BJ (cell line): Measurements from ENCODE around the gene DBNL. TPM values are rescaled to one million over a fixed set of nuclear protein-coding genes. Genes with fewer than 3 reads are reported as not detected.

Experiments used
- CTCF ChIA-PET: fragments of 350-600 bp; formaldehyde crosslinking; extraction: SDS; loops from one replicate; lab custom pipeline; 2021; ENCODE audit warnings: antibody characterized with exemption, inconsistent platforms; lab: Yijun Ruan, JAX
- POLR2A ChIA-PET: fragments of 300-600 bp; sonication (Branson Sonifier 250); formaldehyde crosslinking; extraction: SDS; loops from one replicate; lab custom pipeline; 2021; ENCODE audit warnings: antibody characterized with exemption; lab: Charles Lee
- DNase-seq: peaks from one replicate; pipeline ENCODE4 v3.0.0-alpha.2; 2011; ENCODE audit warnings: low read depth
- H3K27me3 ChIP-seq: 2 replicates; pipeline ENCODE4 v1.6.0; 2011; ENCODE audit warnings: low read length; ENCODE audit not compliant: control insufficient read depth, insufficient read depth
- H3K36me3 ChIP-seq: 2 replicates; pipeline ENCODE4 v1.5.1; 2011; ENCODE audit warnings: low read length; ENCODE audit not compliant: control insufficient read depth, insufficient read depth
- H3K4me3 ChIP-seq: 2 replicates; pipeline ENCODE4 v1.5.1; 2011; ENCODE audit warnings: low read depth, mild to moderate bottlenecking, control low read depth, low read length
- polyA plus RNA-seq: library from polyadenylated mRNA; depleted of rRNA; stranded (reverse); fragments of >200 nt; gene quantifications from 2 replicates; pipeline ENCODE4 v1.2.3, GENCODE V29; 2011
- TF ChIP-seq, protein P1 (sequence below): IDR thresholded peaks from 2 replicates; pipeline ENCODE4 v1.5.1; 2011; ENCODE audit warnings: low read depth, mild to moderate bottlenecking, control low read depth, inconsistent platforms, low read length, moderate library complexity; ENCODE audit not compliant: insufficient read depth

Gene DBNL
- polyA plus RNA-seq, 1 experiment = 140 TPM

DNA sequence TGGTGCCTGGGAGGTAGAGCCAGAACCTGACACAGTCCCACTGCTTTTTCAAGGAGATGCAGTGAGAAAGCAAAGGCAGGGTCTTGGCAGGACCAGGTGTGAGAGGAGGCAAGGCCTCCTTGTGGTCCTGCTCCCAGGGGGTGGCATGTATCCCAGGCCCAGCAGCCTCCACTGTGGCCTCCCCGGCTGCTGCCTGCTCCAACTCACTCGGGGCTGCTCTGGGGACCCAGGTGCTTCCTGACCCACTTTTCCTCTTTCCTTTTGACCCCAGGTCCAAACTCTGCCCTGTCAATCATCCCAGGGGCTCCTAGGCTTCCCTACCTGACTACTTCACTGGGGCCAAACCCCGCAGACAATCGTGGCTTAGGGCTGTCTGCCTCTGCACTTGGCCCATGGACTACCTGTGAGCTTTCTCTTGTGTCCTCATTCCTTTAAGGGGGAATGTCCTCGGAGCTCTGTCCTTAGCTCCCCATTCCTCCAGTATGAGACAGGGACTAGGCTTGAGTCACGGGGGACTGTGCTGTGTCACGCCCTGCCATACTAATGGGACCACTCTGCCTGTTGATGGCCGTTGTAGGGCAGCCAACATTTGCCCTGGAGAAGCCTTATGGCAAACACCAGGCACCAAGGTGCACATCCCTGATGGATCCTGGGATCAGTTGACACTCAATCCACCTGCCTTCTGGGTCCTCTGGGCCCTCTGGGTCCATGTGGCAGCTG lies 58.5 kb downstream of the DBNL start:
- Histone ChIP-seq H3K4me3 (no peak overlapping the region), H3K36me3 (peaks cover 12% of the 10 kb centered on the region), H3K27me3 (no peaks in the 10 kb centered on the region)
- ChIA-PET CTCF (interaction anchor here (0.8 to 2.1 kb wide), 5 partner anchors 13 to 98 kb away, joined by 3 to 6 read pairs (median 3); partner anchors contain the start of gene YKT6), POLR2A (interaction anchor here (0.9 kb wide), 1 partner anchor 13 kb away, joined by 10 read pairs; no protein-coding TSS in a partner anchor)
- DNase-seq = no peak
- TF ChIP-seq, protein P1, sequence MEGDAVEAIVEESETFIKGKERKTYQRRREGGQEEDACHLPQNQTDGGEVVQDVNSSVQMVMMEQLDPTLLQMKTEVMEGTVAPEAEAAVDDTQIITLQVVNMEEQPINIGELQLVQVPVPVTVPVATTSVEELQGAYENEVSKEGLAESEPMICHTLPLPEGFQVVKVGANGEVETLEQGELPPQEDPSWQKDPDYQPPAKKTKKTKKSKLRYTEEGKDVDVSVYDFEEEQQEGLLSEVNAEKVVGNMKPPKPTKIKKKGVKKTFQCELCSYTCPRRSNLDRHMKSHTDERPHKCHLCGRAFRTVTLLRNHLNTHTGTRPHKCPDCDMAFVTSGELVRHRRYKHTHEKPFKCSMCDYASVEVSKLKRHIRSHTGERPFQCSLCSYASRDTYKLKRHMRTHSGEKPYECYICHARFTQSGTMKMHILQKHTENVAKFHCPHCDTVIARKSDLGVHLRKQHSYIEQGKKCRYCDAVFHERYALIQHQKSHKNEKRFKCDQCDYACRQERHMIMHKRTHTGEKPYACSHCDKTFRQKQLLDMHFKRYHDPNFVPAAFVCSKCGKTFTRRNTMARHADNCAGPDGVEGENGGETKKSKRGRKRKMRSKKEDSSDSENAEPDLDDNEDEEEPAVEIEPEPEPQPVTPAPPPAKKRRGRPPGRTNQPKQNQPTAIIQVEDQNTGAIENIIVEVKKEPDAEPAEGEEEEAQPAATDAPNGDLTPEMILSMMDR = no peak

DNA sequence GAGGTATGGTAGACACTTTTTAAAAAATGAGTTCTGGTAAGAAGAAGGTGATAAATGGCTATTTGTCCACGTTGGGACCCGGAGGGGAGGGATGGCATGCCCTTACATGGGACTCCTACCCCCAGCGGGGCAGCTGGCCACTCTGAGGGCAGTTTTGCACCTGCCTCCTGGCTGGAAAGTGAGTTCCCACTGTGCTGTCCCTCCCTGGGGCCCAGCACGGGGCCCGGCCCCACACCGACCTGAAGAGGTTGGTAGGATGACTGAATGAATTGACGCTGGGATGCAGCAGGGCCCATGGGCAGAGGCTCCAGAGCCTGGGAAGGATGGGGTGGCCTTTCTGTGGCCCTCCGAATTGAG lies 59.0 kb downstream of the DBNL start:
- ChIA-PET POLR2A (no interaction called here), CTCF (interaction anchor here (2.1 kb wide), 1 partner anchor 31 kb away, joined by 6 read pairs; no protein-coding TSS in a partner anchor)
- TF ChIP-seq, protein P1 = no peak
- DNase-seq = no peak
- H3K36me3 ChIP-seq = peaks cover 17% of the 10 kb centered on the region
- H3K27me3 ChIP-seq = no peaks in the 10 kb centered on the region
- H3K4me3 ChIP-seq = no peak overlapping the region

DNA sequence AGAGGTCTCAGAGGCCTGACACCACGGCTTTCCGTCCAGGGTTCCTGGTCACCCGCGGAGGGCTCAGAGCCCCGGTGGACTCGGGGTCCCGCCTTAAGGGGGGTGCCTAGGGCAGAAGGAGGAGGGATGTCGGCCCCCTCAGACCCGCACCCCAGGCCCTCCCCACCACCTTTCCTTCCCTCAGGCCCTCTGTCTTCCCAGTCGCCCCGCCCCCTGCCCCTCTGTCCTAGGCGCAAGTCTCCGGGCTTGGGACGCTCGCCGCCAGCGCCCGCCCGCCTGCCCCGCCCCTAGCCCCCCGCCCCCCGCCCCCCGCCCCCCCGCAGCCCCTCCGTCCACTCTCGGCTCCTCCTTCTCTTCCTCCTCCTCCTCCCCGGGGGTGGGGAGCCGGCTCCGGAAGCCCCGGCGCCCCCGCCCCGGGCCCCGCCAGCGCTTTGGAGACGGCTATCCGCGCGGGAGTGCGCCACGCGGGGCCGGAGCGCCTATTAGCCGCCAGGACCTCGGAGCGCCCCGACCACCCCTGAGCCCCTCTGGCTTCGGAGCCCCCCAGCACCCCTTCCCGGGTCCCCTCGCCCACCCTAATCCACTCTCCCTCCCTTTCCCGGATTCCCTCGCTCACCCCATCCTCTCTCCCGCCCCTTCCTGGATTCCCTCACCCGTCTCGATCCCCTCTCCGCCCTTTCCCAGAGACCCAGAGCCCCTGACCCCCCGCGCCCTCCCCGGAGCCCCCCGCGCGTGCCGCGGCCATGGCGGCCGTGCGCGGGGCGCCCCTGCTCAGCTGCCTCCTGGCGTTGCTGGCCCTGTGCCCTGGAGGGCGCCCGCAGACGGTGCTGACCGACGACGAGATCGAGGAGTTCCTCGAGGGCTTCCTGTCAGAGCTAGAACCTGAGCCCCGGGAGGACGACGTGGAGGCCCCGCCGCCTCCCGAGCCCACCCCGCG lies 59.7 kb downstream of the DBNL start, which contains the start of gene AEBP1:
Gene AEBP1 (plus strand): TSS at position 423 of the 937 bp plus-strand sequence. CDS start 321 bp downstream, at position 744.
- Histone ChIP-seq H3K36me3 (peaks cover 21% of the 10 kb centered on the region), H3K27me3 (no peaks in the 10 kb centered on the region), H3K4me3 (peak within 1 kb of the TSS; percentile 49)
- CTCF ChIA-PET = interaction anchor here (2.1 kb wide), 1 partner anchor 32 kb away, joined by 6 read pairs; no protein-coding TSS in a partner anchor
- POLR2A ChIA-PET = no interaction called here
- no peak for DNase-seq
- TF ChIP-seq, protein P1 = no peak

DNA sequence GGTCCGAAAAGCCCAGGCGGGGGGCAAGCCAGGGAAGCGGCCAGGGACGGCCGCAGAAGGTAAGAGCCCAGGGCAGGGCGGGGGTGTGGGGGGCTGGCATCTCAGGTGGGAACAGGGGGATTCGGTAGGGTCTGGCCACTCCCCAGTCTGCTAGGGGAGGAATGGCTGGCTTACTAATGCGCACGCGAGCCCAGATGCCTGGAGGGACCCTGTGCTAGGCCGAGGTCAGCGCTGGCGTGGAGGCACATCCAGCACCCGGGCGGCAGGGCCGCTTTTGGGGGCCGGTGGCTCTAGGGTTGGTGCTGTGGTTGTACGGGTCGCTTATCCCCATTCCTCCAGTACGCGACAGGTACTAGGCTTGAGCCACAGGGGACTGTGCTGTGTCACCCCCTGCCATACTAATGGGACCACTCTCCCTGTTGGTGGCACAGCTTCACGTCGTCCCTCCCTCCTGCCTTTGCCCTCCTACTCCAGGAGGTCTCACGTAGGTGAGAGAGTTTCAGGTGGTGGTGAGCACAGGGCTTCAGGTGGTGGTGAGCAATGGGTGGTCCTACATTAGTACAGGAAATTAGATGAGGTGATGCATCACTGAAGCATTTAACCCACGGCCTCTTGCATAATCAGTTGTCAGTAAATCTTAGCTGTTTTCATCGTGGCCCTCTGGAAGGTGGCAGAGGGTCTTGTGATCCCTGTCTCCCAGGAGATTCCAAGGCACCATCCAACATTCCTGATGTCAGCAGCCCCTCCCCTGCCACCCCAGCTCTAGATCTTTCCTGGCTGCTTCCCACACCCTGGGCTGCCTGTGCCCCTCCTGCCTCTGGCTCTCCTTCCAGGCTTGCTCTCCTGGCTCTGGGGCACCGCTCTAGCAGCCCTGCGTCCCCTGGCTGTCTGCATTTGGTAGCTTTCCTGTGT lies 60.6 kb downstream of the DBNL start:
- ChIA-PET CTCF (interaction anchor here (0.7 to 1.0 kb wide), 3 partner anchors 10 to 91 kb away, joined by 3 to 4 read pairs (median 3); no protein-coding TSS in a partner anchor), POLR2A (no interaction called here)
- peak overlapping the region; percentile 49 for H3K4me3 ChIP-seq

More for the DNA sequence above, 60.6 kb downstream of the DBNL start:
- peaks cover 29% of the 10 kb centered on the region for H3K36me3 ChIP-seq
- no peaks in the 10 kb centered on the region for H3K27me3 ChIP-seq
- TF ChIP-seq, protein P1 = no peak
- DNase-seq = peak; percentile 43
